Measurements from ENCODE around the gene LRP1B. TPM values are rescaled to one million over a fixed set of nuclear protein-coding genes. Genes with fewer than 3 reads are reported as not detected.

LRP1B gene
- total RNA-seq, 1 experiment from 2014 or later = 0.52 TPM

DNA sequence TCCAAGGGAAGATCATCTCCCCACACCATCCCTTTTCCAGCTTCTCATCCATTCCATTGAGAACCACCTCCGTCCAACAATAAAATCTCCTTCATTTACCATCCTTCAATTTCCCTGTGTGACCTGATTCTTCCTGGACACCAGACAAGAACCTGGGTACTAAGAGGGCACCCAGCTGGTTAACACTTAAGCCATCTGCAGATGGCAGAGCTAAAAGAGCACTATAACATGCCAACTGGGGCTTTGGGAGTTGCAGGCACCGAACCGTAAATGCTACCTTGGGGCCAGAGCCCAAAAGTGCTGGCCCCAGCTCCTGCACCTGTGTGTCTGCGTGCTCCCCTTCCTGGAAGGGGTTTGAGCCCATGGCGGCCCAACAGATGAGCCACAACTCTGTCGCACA lies 655.0 kb downstream of the LRP1B start (continued):
- TF ChIP-seq, protein P1, sequence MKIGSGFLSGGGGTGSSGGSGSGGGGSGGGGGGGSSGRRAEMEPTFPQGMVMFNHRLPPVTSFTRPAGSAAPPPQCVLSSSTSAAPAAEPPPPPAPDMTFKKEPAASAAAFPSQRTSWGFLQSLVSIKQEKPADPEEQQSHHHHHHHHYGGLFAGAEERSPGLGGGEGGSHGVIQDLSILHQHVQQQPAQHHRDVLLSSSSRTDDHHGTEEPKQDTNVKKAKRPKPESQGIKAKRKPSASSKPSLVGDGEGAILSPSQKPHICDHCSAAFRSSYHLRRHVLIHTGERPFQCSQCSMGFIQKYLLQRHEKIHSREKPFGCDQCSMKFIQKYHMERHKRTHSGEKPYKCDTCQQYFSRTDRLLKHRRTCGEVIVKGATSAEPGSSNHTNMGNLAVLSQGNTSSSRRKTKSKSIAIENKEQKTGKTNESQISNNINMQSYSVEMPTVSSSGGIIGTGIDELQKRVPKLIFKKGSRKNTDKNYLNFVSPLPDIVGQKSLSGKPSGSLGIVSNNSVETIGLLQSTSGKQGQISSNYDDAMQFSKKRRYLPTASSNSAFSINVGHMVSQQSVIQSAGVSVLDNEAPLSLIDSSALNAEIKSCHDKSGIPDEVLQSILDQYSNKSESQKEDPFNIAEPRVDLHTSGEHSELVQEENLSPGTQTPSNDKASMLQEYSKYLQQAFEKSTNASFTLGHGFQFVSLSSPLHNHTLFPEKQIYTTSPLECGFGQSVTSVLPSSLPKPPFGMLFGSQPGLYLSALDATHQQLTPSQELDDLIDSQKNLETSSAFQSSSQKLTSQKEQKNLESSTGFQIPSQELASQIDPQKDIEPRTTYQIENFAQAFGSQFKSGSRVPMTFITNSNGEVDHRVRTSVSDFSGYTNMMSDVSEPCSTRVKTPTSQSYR (CRISPR knock-in tag; IDR thresholded peaks at IDR 0.05) = no peak
- TF ChIP-seq MYBL2 (CRISPR knock-in tag; IDR thresholded peaks at IDR 0.05) (no peak), ATF1 (CRISPR knock-in tag; IDR thresholded peaks at IDR 0.05) (no peak)

DNA sequence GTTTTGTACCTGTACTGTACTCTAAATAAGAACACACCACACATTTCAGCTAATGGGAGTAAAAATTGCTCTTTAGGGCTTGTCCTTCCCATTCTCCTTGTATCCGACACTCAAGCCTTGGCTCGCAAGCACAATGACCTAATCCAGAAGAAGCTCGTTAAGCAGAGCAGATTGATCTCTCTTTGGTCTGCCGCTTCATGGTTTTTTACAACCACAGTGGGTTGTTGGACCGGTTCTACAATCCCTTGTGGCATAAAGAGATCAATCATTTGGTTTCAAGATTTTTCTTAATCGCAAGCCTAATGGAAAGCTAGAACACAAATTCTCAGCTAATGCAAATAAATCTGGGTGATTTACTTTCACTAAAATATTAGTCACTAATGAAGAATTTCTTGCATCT lies 662.1 kb downstream of the LRP1B start:
- H3K27me3 Mint-ChIP-seq (ENCODE audit: low read depth) = no peaks in the 10 kb centered on the region
- no peak for ATAC-seq
- peaks cover 35% of the 10 kb centered on the region for H3K4me1 Mint-ChIP-seq
- H3K36me3 Mint-ChIP-seq = no peaks in the 10 kb centered on the region
- H3K9me3 Mint-ChIP-seq = no peaks in the 10 kb centered on the region
- TF ChIP-seq FOXP4 (CRISPR knock-in tag; IDR thresholded peaks at IDR 0.05) (no peak), ZNF396 (CRISPR knock-in tag; IDR thresholded peaks at IDR 0.05; ENCODE audit: borderline replicate concordance) (no peak)
- DNase-seq (ENCODE audit: low spot score) = no peak
- POLR2A ChIA-PET = no interaction called here
- CTCF ChIA-PET = no interaction called here
- no peak overlapping the region; the same call in 1 of the 2 replicates for H3K27ac Mint-ChIP-seq
- H3K4me3 Mint-ChIP-seq = no peak overlapping the region

DNA sequence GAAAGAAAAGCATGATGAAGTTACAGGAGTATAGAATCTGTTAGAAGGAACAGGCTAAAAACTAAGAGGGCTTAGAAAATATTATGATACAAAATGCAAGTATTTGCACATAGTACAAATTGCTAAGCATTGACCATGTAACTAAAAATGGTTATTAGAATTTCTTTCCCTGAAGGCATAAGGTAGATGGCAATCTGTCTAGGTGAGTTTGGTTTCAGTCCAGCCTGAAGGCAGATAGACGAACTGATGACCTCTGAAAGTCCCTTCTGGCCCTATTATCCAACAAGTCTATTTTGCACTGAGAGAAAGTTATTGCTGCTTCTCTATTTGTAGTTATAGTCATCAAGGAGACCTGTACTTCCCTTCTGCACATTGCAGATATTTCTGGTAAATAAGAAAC lies 663.5 kb downstream of the LRP1B start:
- DNase-seq (ENCODE audit: low spot score) (no peak), ATAC-seq (no peak)
- Mint-ChIP-seq H3K27me3 (ENCODE audit: low read depth) (no peaks in the 10 kb centered on the region), H3K4me1 (peaks cover 32% of the 10 kb centered on the region), H3K36me3 (no peaks in the 10 kb centered on the region), H3K4me3 (no peak overlapping the region), H3K9me3 (no peaks in the 10 kb centered on the region), H3K27ac (peak overlapping the region; percentile 5; the same call in 1 of the 2 replicates)
- ChIA-PET CTCF (no interaction called here), POLR2A (no interaction called here)
- TF ChIP-seq, protein P2, sequence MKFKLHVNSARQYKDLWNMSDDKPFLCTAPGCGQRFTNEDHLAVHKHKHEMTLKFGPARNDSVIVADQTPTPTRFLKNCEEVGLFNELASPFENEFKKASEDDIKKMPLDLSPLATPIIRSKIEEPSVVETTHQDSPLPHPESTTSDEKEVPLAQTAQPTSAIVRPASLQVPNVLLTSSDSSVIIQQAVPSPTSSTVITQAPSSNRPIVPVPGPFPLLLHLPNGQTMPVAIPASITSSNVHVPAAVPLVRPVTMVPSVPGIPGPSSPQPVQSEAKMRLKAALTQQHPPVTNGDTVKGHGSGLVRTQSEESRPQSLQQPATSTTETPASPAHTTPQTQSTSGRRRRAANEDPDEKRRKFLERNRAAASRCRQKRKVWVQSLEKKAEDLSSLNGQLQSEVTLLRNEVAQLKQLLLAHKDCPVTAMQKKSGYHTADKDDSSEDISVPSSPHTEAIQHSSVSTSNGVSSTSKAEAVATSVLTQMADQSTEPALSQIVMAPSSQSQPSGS (CRISPR knock-in tag; IDR thresholded peaks at IDR 0.05; ENCODE audit: borderline replicate concordance, low read depth) = no peak
- no peak for TF ChIP-seq ZNF138 (CRISPR knock-in tag; conservative IDR thresholded peaks at IDR 0.05)
- TF ChIP-seq GABPB1 (CRISPR knock-in tag; IDR thresholded peaks at IDR 0.05) = no peak
- no peak for TF ChIP-seq FOXP1 (CRISPR knock-in tag; IDR thresholded peaks at IDR 0.05; ENCODE audit: borderline replicate concordance)
- TF ChIP-seq AFF4 (CRISPR knock-in tag; IDR thresholded peaks at IDR 0.05; ENCODE audit: borderline replicate concordance) = no peak
- TF ChIP-seq E2F1 (CRISPR knock-in tag; IDR thresholded peaks at IDR 0.05) = no peak
- TF ChIP-seq ZNF232 (CRISPR knock-in tag; IDR thresholded peaks at IDR 0.05) = no peak
- no peak for TF ChIP-seq ZNF532 (CRISPR knock-in tag; IDR thresholded peaks at IDR 0.05; ENCODE audit: borderline replicate concordance)
- TF ChIP-seq, protein P3, sequence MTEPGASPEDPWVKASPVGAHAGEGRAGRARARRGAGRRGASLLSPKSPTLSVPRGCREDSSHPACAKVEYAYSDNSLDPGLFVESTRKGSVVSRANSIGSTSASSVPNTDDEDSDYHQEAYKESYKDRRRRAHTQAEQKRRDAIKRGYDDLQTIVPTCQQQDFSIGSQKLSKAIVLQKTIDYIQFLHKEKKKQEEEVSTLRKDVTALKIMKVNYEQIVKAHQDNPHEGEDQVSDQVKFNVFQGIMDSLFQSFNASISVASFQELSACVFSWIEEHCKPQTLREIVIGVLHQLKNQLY (CRISPR knock-in tag; IDR thresholded peaks at IDR 0.05) = no peak
- no peak for TF ChIP-seq NFATC4 (CRISPR knock-in tag; IDR thresholded peaks at IDR 0.05)

All from WTC11 (cell line).